ENCODE results near the gene DPEP2. TPM values are rescaled to one million over a fixed set of nuclear protein-coding genes. Genes with fewer than 3 reads are reported as not detected.

Gene DPEP2
- total RNA-seq, 1 experiment from 2014 or later: not detected

Other genes with a start within 250 kb of the DPEP2 start
- gene RANBP10, start 192.9 kb downstream of the DPEP2 start, total RNA-seq (2014; rRNA removed; shearing (Covaris generic); ENCODE audit: low replicate concordance): 0.79 and 1.8 TPM in 2 replicates
- gene TSNAXIP1, start 192.6 kb downstream of the DPEP2 start, total RNA-seq (2014; rRNA removed; shearing (Covaris generic); ENCODE audit: low replicate concordance): 1.4 TPM in 1 of 2 replicates, not detected in the other
- 37.2 and 42.9 TPM in 2 replicates for gene THAP11, start 157.2 kb downstream of the DPEP2 start, total RNA-seq (2014; rRNA removed; shearing (Covaris generic); ENCODE audit: low replicate concordance)
- 55.9 and 178 TPM in 2 replicates for gene NUTF2, start 152.6 kb downstream of the DPEP2 start, total RNA-seq (2014; rRNA removed; shearing (Covaris generic); ENCODE audit: low replicate concordance)
- gene CENPT, start 151.8 kb downstream of the DPEP2 start, total RNA-seq (2014; rRNA removed; shearing (Covaris generic); ENCODE audit: low replicate concordance): 20.4 and 27.4 TPM in 2 replicates
- 19.8 and 38.6 TPM in 2 replicates for gene EDC4, start 126.4 kb downstream of the DPEP2 start, total RNA-seq (2014; rRNA removed; shearing (Covaris generic); ENCODE audit: low replicate concordance)
- gene NRN1L, start 114.6 kb downstream of the DPEP2 start, total RNA-seq (2014; rRNA removed; shearing (Covaris generic); ENCODE audit: low replicate concordance): not detected in 2 replicates
- gene PSKH1, start 106.2 kb downstream of the DPEP2 start, total RNA-seq (2014; rRNA removed; shearing (Covaris generic); ENCODE audit: low replicate concordance): 3.1 and 13.8 TPM in 2 replicates
- gene CTRL, start 67.6 kb downstream of the DPEP2 start, total RNA-seq (2014; rRNA removed; shearing (Covaris generic); ENCODE audit: low replicate concordance): 0.72 and 1.9 TPM in 2 replicates
- 8.8 and 12.7 TPM in 2 replicates for gene PSMB10, start 62.6 kb downstream of the DPEP2 start, total RNA-seq (2014; rRNA removed; shearing (Covaris generic); ENCODE audit: low replicate concordance)
- gene LCAT, start 55.4 kb downstream of the DPEP2 start, total RNA-seq (2014; rRNA removed; shearing (Covaris generic); ENCODE audit: low replicate concordance): 0.16 TPM in 1 of 2 replicates, not detected in the other
- 11.9 and 12.3 TPM in 2 replicates for gene SLC12A4, start 30.8 kb downstream of the DPEP2 start, total RNA-seq (2014; rRNA removed; shearing (Covaris generic); ENCODE audit: low replicate concordance)
- gene DPEP3, start 19.0 kb downstream of the DPEP2 start, total RNA-seq (2014; rRNA removed; shearing (Covaris generic); ENCODE audit: low replicate concordance): not detected in 2 replicates
- gene DPEP2NB, start 16.4 kb upstream of the DPEP2 start, total RNA-seq (2014; rRNA removed; shearing (Covaris generic); ENCODE audit: low replicate concordance): not detected in 2 replicates
- 17.9 and 18.0 TPM in 2 replicates for gene DDX28, start 23.7 kb upstream of the DPEP2 start, total RNA-seq (2014; rRNA removed; shearing (Covaris generic); ENCODE audit: low replicate concordance)
- gene DUS2, start 23.8 kb upstream of the DPEP2 start, total RNA-seq (2014; rRNA removed; shearing (Covaris generic); ENCODE audit: low replicate concordance): 16.9 and 25.0 TPM in 2 replicates
- 4.5 and 4.6 TPM in 2 replicates for gene NFATC3, start 85.9 kb upstream of the DPEP2 start, total RNA-seq (2014; rRNA removed; shearing (Covaris generic); ENCODE audit: low replicate concordance)
- 0.36 TPM in 1 of 2 replicates, not detected in the other for gene ESRP2, start 236.6 kb upstream of the DPEP2 start, total RNA-seq (2014; rRNA removed; shearing (Covaris generic); ENCODE audit: low replicate concordance)
- gene PLA2G15, start 245.9 kb upstream of the DPEP2 start, total RNA-seq (2014; rRNA removed; shearing (Covaris generic); ENCODE audit: low replicate concordance): 10.4 and 13.7 TPM in 2 replicates

Data from MG63 (cell line).